H4 (cell line): ENCODE data around the gene MKI67. TPM values are rescaled to one million over a fixed set of nuclear protein-coding genes. Genes with fewer than 3 reads are reported as not detected.
"Not testable (repeated sequence)": the region's sequence is repeated elsewhere in the genome, so short reads cannot be mapped to it uniquely, and the experiment has no call there.

Source experiments
- DNase-seq: peaks from one replicate; pipeline ENCODE4 v3.0.0-alpha.2; 2015; ENCODE audit warnings: low spot score
- total RNA-seq: library from RNA; depleted of rRNA; stranded (reverse); fragments of >200 nt; shearing (Covaris generic); gene quantifications from 2 replicates; pipeline ENCODE4 v1.2.3, GENCODE V29; 2014

Gene MKI67
- total RNA-seq, 1 experiment from 2014 or later = 33.3 TPM

- DNase-seq = no peak
These were observed 16.5 kb downstream of the MKI67 start for GRCh38 chr10:128109707-128110106.

DNA sequence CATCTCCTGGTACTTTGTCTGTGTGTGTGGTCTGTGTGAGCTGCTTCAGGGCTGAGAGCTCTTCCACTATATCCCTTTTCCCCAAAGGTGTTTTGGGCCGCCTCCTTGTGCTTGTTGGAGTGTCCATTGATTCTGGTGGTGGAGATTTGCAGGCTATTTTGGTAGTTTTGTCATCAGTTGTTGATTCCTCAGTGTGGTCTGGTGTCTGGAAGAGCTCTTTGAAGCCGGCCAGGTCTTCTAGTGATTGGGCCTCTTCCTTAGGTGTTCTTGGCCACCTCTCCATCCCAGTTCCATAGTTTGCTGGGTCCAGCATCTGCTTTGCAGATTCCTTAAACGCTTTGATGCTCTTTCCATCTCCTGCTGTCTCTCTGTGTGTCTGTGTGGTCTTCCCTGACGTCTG, 20.8 kb downstream of the MKI67 start:
- DNase-seq = no peak

- no peak for DNase-seq
These were observed 23.0 kb downstream of the MKI67 start for GRCh38 chr10:128103229-128103714.

DNA sequence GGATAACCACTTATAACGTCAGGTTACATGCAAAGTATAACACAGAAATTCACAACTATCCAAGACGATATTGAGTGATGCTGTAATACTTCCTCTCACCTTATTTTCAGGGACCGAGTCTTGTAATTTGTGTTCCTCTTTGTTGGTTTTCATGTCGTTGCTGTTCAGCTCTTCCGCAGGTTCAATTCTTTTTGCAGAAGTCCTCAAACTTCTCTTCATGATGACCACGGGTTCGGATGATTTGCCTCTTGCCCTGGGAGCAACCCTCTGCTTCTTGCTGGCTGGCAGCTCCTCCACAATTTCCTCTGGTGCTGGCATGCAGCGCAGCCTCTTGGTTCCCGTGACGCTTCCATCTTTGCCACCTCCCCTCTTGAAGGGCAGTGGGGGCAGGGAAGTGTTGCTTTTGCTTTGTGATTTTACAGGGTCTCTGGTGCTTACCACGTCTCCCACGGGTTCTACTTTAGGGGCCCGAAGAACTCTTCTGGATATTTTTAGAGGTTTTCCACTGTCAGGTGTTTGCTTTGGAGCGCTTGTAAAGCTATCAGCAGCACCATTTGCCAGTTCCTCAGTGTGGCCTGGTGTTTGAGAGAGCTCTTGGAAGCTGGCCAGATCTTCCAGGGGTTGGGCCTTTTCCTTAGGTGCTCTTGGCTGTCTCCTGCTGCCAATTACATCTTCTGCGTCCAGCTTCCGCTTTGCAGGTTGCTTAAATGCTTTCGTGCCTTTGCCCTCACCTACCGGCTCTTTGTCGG, 23.6 kb downstream of the MKI67 start:
- DNase-seq = no peak

GRCh38 chr10:128101901-128102300, 24.3 kb downstream of the MKI67 start:
- no peak for DNase-seq

GRCh38 chr10:128099901-128100300, 26.3 kb downstream of the MKI67 start:
- no peak for DNase-seq

GRCh38 chr10:128098631-128099030, 27.6 kb downstream of the MKI67 start:
- no peak for DNase-seq

GRCh38 chr10:128097783-128098182, 28.4 kb downstream of the MKI67 start:
- DNase-seq = no peak

DNA sequence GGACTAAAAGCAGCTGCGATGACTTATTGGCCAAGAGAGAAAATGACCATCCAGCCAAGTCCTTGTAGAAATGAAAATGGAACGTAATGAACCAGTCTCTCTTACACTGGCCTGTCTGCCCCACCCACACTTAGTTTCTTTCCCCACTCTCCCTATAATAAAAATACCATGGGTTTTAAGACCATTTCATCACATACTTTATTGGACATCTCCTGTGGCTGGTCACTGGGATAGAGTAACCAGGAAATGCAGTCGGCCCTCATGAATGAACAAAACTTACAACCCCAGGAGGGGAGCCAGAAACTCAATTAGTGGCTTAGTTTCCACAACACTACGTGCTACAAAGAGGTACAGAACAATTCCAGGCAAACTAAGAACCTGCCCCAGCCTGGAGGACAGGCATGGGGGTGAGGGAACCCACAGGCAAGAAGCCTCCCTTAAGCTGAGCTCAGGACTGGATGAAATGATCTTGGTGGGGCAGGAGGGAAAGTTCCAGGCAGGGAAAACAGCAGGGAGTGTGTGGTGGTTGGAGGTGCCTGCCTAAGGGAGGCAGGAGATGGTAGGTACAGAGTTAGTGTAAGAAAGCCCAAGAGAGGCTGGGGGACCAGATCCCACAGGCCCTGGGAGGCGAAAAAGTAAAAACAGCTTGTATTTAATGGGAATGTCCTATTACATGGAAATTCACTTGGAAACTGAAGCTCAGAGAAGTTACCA, 29.6 kb downstream of the MKI67 start:
- no peak for DNase-seq

DNA sequence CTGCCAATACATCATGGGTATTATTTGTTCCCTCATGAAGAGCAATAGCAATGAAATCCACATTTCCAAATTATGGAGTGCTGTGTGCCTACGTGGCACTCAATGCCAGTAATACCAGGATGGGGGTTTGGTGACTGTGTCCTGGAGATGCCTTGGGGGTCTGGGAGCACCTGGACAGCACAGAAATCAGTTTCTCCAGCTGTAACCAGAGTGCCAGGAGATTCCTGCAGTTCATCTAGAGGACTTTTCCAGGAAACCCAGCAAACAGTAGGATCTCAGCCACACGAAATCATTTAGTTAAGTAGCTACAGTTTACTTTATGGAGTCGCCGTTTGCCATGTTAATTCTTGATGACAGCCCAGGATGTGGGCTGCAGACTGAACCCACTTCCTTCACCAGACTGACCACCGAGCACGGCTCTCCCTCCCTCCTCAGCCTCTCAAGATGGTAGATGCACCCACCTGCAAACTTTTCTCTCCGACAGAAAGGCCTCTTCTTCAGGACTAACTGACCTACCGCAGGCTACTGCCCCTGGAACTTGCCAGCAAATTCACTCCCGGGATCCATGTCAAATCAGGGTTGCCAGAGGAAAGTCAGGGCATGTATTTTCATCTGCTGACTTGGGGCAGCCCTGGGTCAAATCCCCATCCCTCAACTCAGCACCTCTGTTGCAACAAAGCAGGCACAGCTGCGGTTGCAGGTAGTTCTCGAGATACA, 30.3 kb downstream of the MKI67 start:
- no peak for DNase-seq

- DNase-seq = no peak
These were observed 31.0 kb downstream of the MKI67 start for GRCh38 chr10:128095027-128095752.

DNA sequence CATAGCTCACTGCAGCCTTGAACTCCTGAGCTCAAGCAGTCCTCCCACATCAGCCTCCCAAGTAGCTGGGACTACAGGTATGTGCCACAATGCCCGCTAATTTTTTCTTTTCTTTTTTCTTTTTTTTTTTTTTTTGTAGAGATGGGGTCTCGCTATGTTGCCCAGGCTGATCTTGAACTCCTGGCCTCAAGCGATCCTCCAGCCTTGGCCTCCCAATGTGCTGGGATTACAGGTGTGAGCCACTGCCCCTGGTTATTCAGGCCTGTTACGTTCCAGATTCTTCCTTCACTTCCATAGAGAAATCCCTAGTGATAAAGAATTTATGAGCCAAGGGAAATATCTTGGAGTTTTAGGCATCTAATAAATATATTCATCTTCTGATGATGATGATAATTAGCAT, 31.6 kb downstream of the MKI67 start:
- not testable (repeated sequence) for DNase-seq

DNA sequence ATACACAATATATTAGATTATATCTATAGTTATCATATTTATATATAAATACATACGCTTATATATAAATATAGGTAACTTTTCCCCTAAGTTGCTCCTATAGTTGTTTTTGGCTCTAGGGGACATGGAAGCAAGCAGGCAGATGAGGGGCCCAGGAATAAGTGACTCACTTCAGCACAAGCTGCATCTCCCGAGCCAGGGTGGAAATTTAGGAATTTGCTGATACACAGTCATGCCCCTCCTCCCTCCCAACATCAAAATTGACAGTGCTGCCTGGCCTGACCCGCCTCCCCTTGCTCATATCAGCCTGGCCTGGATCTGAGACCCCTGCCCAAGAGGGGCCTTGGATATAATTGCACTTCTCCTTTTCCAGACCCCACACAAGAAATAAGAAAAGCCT, 33.8 kb downstream of the MKI67 start:
- no peak for DNase-seq

- no peak for DNase-seq
These were observed 34.5 kb downstream of the MKI67 start for GRCh38 chr10:128091636-128092210.

DNA sequence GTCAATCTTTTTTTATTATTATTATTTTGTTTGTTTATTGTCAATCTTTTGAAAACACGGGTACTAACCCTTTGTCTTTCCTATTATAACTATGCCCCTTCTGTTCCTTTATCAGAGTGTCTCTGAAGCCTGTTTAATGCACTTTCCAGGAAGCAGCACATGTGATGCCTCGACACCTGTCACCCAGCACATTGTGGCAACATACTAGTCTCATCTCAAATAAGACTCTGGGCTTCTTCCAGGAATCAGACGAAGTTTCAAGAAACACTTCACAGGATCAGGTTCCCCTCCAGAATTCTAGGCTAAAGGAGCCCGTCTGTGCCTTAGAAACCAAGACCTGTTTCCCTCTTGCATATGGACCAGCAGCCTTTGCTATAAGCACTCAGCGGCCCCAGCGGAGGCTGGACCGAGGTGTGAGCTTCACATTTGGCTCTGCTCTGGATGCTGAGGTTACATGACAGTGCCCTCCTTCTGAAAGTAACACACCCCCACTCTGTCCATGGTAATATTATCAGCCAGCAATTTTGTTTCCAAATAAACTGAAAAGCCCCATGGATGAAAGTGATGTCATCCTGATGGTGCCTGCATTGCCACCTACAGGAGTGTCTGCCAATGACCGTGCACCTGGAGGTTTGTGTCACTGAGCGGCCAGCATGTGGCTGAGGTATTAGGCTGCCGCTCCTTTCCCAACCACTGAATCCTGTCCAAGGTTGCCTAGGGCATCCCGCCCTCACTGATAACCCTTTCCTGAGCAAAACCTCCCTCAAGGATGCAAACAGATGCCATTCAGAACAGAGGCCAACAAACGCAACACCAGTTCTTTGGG, 38.1 kb downstream of the MKI67 start:
- DNase-seq = peak; percentile 42

- DNase-seq = no peak
These were observed 38.9 kb downstream of the MKI67 start for GRCh38 chr10:128087146-128087883.

DNA sequence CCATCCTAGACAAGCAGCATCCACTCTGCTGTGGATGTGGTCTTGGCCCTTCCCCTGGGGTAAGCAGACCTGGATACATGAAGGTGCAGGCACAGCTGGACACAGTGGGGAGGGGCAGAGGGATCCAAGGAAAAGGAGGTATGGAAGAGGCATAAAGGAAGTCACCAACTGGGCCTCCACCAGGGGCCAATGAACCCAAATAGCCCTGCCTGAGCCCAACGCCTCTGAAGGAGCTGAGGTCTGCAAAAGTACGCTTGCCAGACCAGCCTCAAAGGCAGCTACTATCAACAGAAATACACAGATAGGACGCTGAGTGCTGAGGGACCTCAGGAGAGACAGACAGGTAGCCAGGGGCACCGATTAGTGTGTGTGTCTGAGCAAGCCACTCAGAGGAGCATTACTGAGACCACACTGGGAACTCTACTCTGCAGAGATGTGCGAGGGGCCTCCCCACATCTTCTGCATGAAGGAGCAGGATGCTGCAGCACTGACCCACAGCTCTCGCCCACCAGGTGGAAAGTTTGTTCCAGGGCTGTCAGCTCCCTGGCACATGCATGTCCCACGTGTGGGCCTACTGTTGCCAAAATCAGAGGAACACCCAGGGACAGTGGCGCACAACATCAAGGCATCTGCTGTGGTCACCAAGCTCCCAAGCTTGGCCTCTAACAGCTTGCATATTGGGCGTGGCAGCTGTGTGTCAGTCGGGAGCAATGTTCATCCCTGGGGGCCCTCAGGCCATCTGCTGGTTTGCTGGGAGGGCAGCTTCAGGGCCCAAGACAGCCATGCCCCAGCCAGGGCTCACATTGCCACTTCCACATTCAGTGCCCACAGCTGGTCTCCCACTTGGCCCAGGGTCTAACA, 40.0 kb downstream of the MKI67 start:
- no peak for DNase-seq

GRCh38 chr10:128084991-128085390, 41.2 kb downstream of the MKI67 start:
- DNase-seq = no peak

- no peak for DNase-seq
These were observed 41.9 kb downstream of the MKI67 start for GRCh38 chr10:128084364-128084763.
